Caco-2 (cell line): ENCODE data around the gene SH3TC1. TPM values are rescaled to one million over a fixed set of nuclear protein-coding genes. Genes with fewer than 3 reads are reported as not detected.

ENCODE experiments used
- BruUV-seq: library from RNA; stranded (reverse); fragments of 400-500 nt; replicated peaks from 2 replicates; lab custom pipeline; 2021; lab: Mats Ljungman, UMichigan
- CTCF ChIA-PET: fragments of 300-600 bp; sonication (Branson Sonifier 250); formaldehyde crosslinking; loops from one replicate; lab custom pipeline; 2022; ENCODE audit warnings: antibody characterized with exemption; lab: Charles Lee
- POLR2A ChIA-PET: fragments of 300-600 bp; sonication (Branson Sonifier 250); formaldehyde crosslinking; loops from one replicate; lab custom pipeline; 2022; ENCODE audit warnings: antibody characterized with exemption; lab: Charles Lee
- DNase-seq, 2 experiments: peaks; one replicate each; pipeline versions ENCODE4 v3.0.0 to v3.0.0-alpha.2; 2020 to 2022
- H3K27me3 ChIP-seq: replicated peaks from 2 replicates; pipeline ENCODE4 v1.6.0; 2011; ENCODE audit warnings: low read length; ENCODE audit not compliant: control insufficient read depth, insufficient read depth
- H3K36me3 ChIP-seq: 2 replicates; pipeline ENCODE4 v1.5.1; 2011; ENCODE audit warnings: low read length; ENCODE audit not compliant: control insufficient read depth, insufficient read depth
- H3K4me1 ChIP-seq: fragments of 250-450 bp; sonication (Bioruptor Pico); 2 replicates; pipeline ENCODE4 v1.5.1; 2020; ENCODE audit warnings: mild to moderate bottlenecking
- H3K4me3 ChIP-seq: 2 replicates; pipeline ENCODE4 v1.5.1; 2011; ENCODE audit warnings: low read depth, mild to moderate bottlenecking, control low read depth, low read length
- H3K9me3 ChIP-seq: fragments of 250-450 bp; sonication (Bioruptor Pico); 2 replicates; pipeline ENCODE4 v1.5.1; 2020; ENCODE audit warnings: mild to moderate bottlenecking, moderate library complexity
- H3K27ac Mint-ChIP-seq: one replicate; pipeline ENCODE4 v1.8.0; 2022; ENCODE audit warnings: mixed read lengths; ENCODE audit not compliant: unreplicated experiment
- H3K27me3 Mint-ChIP-seq: one replicate; pipeline ENCODE4 v1.8.0; 2022; ENCODE audit warnings: mixed read lengths; ENCODE audit not compliant: insufficient read depth, unreplicated experiment
- H3K36me3 Mint-ChIP-seq: one replicate; pipeline ENCODE4 v1.8.0; 2022; ENCODE audit warnings: mild to moderate bottlenecking, mixed read lengths; ENCODE audit not compliant: insufficient read depth, unreplicated experiment
- H3K4me1 Mint-ChIP-seq: one replicate; pipeline ENCODE4 v1.8.0; 2022; ENCODE audit warnings: low read depth, mixed read lengths; ENCODE audit not compliant: unreplicated experiment
- H3K4me3 Mint-ChIP-seq: one replicate; pipeline ENCODE4 v1.8.0; 2022; ENCODE audit warnings: mild to moderate bottlenecking, moderate library complexity, mixed read lengths; ENCODE audit not compliant: unreplicated experiment
- H3K9me3 Mint-ChIP-seq: one replicate; pipeline ENCODE4 v1.8.0; 2022; ENCODE audit warnings: mixed read lengths; ENCODE audit not compliant: unreplicated experiment
- CTCF ChIP-seq, 2 experiments: fragments of 200-600 bp in 1 of 2; IDR thresholded peaks; 1 replicate in 1 of 2; 2 replicates in 1 of 2; pipeline versions ENCODE4 v1.5.1 to v1.8.0; 2011 to 2022; ENCODE audit warnings: antibody characterized with exemption in 1 of 2, control low read depth in 1 of 2, inconsistent platforms in 1 of 2, low read depth in 1 of 2, low read length in 1 of 2, mild to moderate bottlenecking in 1 of 2, moderate library complexity in 1 of 2; ENCODE audit not compliant: insufficient read depth in 1 of 2, severe bottlenecking in 1 of 2, unreplicated experiment in 1 of 2
- intact Hi-C: fragments of 100-400 bp; cut with micrococcal nuclease; formaldehyde crosslinking; loops from one replicate; pipeline ENCODE4 v1.10.0; 2022; ENCODE audit not compliant: unreplicated experiment
- total RNA-seq: library from RNA; stranded (reverse); gene quantifications from 2 replicates; pipeline ENCODE4 v1.2.3, GENCODE V29; 2022

The SH3TC1 gene
- total RNA-seq, 1 experiment from 2014 or later = 18.6 TPM

GRCh38 chr4:8233672-8234484 is 34.8 kb downstream of the SH3TC1 start:
- ChIA-PET CTCF (no interaction called here), POLR2A (no interaction called here)
- H3K4me3 Mint-ChIP-seq = no peak overlapping the region
- no peaks in the 10 kb centered on the region for H3K9me3 Mint-ChIP-seq
- Histone ChIP-seq H3K36me3 (no peaks in the 10 kb centered on the region; the same call in none of the 2 replicates), H3K9me3 (no peaks in the 10 kb centered on the region), H3K27me3 (no peaks in the 10 kb centered on the region), H3K4me3 (no peak overlapping the region), H3K4me1 (peaks cover 13% of the 10 kb centered on the region)
- no peaks in the 10 kb centered on the region for H3K27me3 Mint-ChIP-seq
- peaks cover 1% of the 10 kb centered on the region for H3K4me1 Mint-ChIP-seq
- H3K27ac Mint-ChIP-seq = no peak overlapping the region
- TF ChIP-seq CTCF (IDR thresholded peaks at IDR 0.05; ENCODE audit: insufficient read depth in 1 of 2, low read depth in 1 of 2, low read length in 1 of 2, severe bottlenecking in 1 of 2, unreplicated experiment in 1 of 2) = no peak
- BruUV-seq = no TSS peak
- no peak for DNase-seq
- intact Hi-C loops = no loop called here
- H3K36me3 Mint-ChIP-seq = no peaks in the 10 kb centered on the region

- Mint-ChIP-seq H3K27me3 (no peaks in the 10 kb centered on the region), H3K9me3 (no peaks in the 10 kb centered on the region), H3K4me3 (no peak overlapping the region), H3K36me3 (no peaks in the 10 kb centered on the region), H3K4me1 (peaks cover 6% of the 10 kb centered on the region), H3K27ac (no peak overlapping the region)
- TF ChIP-seq CTCF (IDR thresholded peaks at IDR 0.05; ENCODE audit: insufficient read depth in 1 of 2, low read depth in 1 of 2, low read length in 1 of 2, severe bottlenecking in 1 of 2, unreplicated experiment in 1 of 2) = no peak
- ChIA-PET POLR2A (no interaction called here), CTCF (interaction anchor here (1.0 kb wide), 1 partner anchor 176 kb away, joined by 3 read pairs; no protein-coding TSS in a partner anchor)
- no peak for DNase-seq
- H3K4me3 ChIP-seq = no peak overlapping the region
- H3K36me3 ChIP-seq = peaks cover 1% of the 10 kb centered on the region
- H3K4me1 ChIP-seq = peaks cover 21% of the 10 kb centered on the region
- H3K9me3 ChIP-seq = no peaks in the 10 kb centered on the region
- H3K27me3 ChIP-seq = no peaks in the 10 kb centered on the region
- intact Hi-C loops = no loop called here
- BruUV-seq = no TSS peak
These were observed 35.6 kb downstream of the SH3TC1 start for GRCh38 chr4:8234715-8235114.

GRCh38 chr4:8235224-8235623 is 36.1 kb downstream of the SH3TC1 start:
- Histone ChIP-seq H3K36me3 (peaks cover 1% of the 10 kb centered on the region), H3K4me1 (peaks cover 21% of the 10 kb centered on the region), H3K4me3 (no peak overlapping the region), H3K9me3 (no peaks in the 10 kb centered on the region), H3K27me3 (no peaks in the 10 kb centered on the region)
- DNase-seq = no peak
- intact Hi-C loops = no loop called here
- no peaks in the 10 kb centered on the region for H3K36me3 Mint-ChIP-seq
- H3K9me3 Mint-ChIP-seq = no peaks in the 10 kb centered on the region
- no peaks in the 10 kb centered on the region for H3K27me3 Mint-ChIP-seq
- ChIA-PET CTCF (interaction anchor here (1.0 to 4.2 kb wide), 2 partner anchors 58 to 176 kb away, joined by 3 to 30 read pairs; no protein-coding TSS in a partner anchor), POLR2A (no interaction called here)
- peaks cover 6% of the 10 kb centered on the region for H3K4me1 Mint-ChIP-seq
- no peak overlapping the region for H3K27ac Mint-ChIP-seq
- no TSS peak for BruUV-seq
- no peak overlapping the region for H3K4me3 Mint-ChIP-seq
- no peak for TF ChIP-seq CTCF (IDR thresholded peaks at IDR 0.05; ENCODE audit: insufficient read depth in 1 of 2, low read depth in 1 of 2, low read length in 1 of 2, severe bottlenecking in 1 of 2, unreplicated experiment in 1 of 2)
